ENCODE measurements around the gene IL17RB. TPM values are rescaled to one million over a fixed set of nuclear protein-coding genes. Genes with fewer than 3 reads are reported as not detected.
A peak's percentile ranks its signal among the peaks of the same experiment; 100 is the strongest.

IL17RB gene
- total and polyA plus RNA-seq, 2 of the 4 experiments (the other 2 are of a cell fraction), result under 0.01 TPM; not detected in 1

GRCh38 chr3:53826048-53826447 is 20.3 kb upstream of the IL17RB start:
- H3K14ac ChIP-seq (replicated peaks; ENCODE audit: low read depth, low read length), result no peak overlapping the region
- dilution Hi-C loops (cut with HindIII; ENCODE audit: low sequenced_read_pairs, unreplicated experiment) (no loop called here), in situ Hi-C loops (cut with MboI; ENCODE audit: low sequenced_read_pairs) (no loop called here), intact Hi-C loops (cut with micrococcal nuclease) (no loop called here)
- ATAC-seq (ENCODE audit: low read depth) (no peak), DNase-seq (peak; percentile 6)
- H3K27me3 ChIP-seq (ENCODE audit: control insufficient read depth, insufficient read depth, low read length), result no peaks in the 10 kb centered on the region
- no peaks in the 10 kb centered on the region for H3K36me3 ChIP-seq (ENCODE audit: control insufficient read depth, insufficient read depth, low read length)
- no peak overlapping the region for H2AFZ ChIP-seq (replicated peaks; ENCODE audit: low read length, poor library complexity)
- H3K23ac ChIP-seq (ENCODE audit: low read depth, low read length), result no peak overlapping the region
- H3K9me1 ChIP-seq (ENCODE audit: insufficient read depth, low read length), result no peaks in the 10 kb centered on the region
- H3K4ac ChIP-seq (ENCODE audit: low read depth, low read length), result no peak overlapping the region
- CTCF ChIA-PET, result interaction anchor here (0.7 kb wide), 1 partner anchor 16 kb away, joined by 5 read pairs; no protein-coding TSS in a partner anchor
- no peak overlapping the region for H2BK15ac ChIP-seq (ENCODE audit: low read depth, low read length)
- no peaks in the 10 kb centered on the region for H4K20me1 ChIP-seq (ENCODE audit: insufficient read depth, low read length)
- H3K4me1 ChIP-seq (ENCODE audit: control insufficient read depth, insufficient read depth, low read length), result no peaks in the 10 kb centered on the region
- H3K9me3 ChIP-seq (ENCODE audit: control insufficient read depth, insufficient read depth, low read length), result no peaks in the 10 kb centered on the region
- H2BK5ac ChIP-seq (ENCODE audit: low read depth, low read length, poor library complexity, severe bottlenecking), result no peak overlapping the region
- H4K5ac ChIP-seq (ENCODE audit: low read depth, low read length), result no peak overlapping the region
- no peak overlapping the region for H3K9ac ChIP-seq (ENCODE audit: low read depth, low read length)
- H2AK5ac ChIP-seq (ENCODE audit: low read depth, low read length), result no peak overlapping the region
- no peak overlapping the region for H3K27ac ChIP-seq (ENCODE audit: insufficient read depth, low read length)
- no peak overlapping the region for H3K4me3 ChIP-seq (ENCODE audit: insufficient read depth, low read depth, low read length)
- BruUV-seq (replicated peaks), result no TSS peak
- no peak overlapping the region for H2BK120ac ChIP-seq (ENCODE audit: low read depth, low read length)
- H3K4me2 ChIP-seq (ENCODE audit: low read depth, low read length), result no peak overlapping the region
- no peak for TF ChIP-seq POLR2A (IDR thresholded peaks at IDR 0.05; ENCODE audit: low read depth, low read length)
- no peak for TF ChIP-seq CEBPB (IDR thresholded peaks at IDR 0.05; ENCODE audit: low read depth, low read length)
- no peak for TF ChIP-seq NFE2L2 (IDR thresholded peaks at IDR 0.05; ENCODE audit: low read depth, low read length)
- TF ChIP-seq RCOR1 (IDR thresholded peaks at IDR 0.05; ENCODE audit: insufficient replicate concordance, low read length), result no peak
- TF ChIP-seq RAD21 (IDR thresholded peaks at IDR 0.05; ENCODE audit: low read length), result no peak
- H3K56ac ChIP-seq (ENCODE audit: extremely low read depth, insufficient read depth, low read length), result no peak overlapping the region
- no peak overlapping the region for H2AK9ac ChIP-seq (replicated peaks; ENCODE audit: low read depth, low read length, poor library complexity)
- WGBS, 2 experiments (ENCODE audit: extremely low coverage in 2 of 2, insufficient read length in 1 of 2), result no CpG with 5 or more reads among the region's 1 CpG
- no peak overlapping the region for H3K18ac ChIP-seq (ENCODE audit: low read depth, low read length)
- no peaks in the 10 kb centered on the region for H3K79me1 ChIP-seq (ENCODE audit: low read depth in 1 of 2, low read length in 2 of 2)
- POLR2A ChIA-PET (ENCODE audit: unreplicated experiment), result no interaction called here
- no peak overlapping the region for H4K91ac ChIP-seq (ENCODE audit: insufficient read depth, low read depth, low read length)
- no peak overlapping the region for H4K8ac ChIP-seq (ENCODE audit: low read depth in 2 of 2, low read length in 2 of 2)
- no peak overlapping the region for H2BK20ac ChIP-seq (ENCODE audit: low read depth, low read length)

Measured in IMR-90 (cell line).